CD4-positive, alpha-beta T cell treated with Interleukin-17A for 1 hour (primary cell): ENCODE data around the gene SLC49A3.

ENCODE experiments used
- DNase-seq: peaks from one replicate; pipeline ENCODE4 v3.0.0-alpha.2; 2020

Gene SLC49A3

GRCh38 chr4:664713-665231 is 24.2 kb downstream of the SLC49A3 start:
- no peak for DNase-seq

GRCh38 chr4:663438-664428 is 25.2 kb downstream of the SLC49A3 start:
- DNase-seq: peak; percentile 79

- no peak for DNase-seq
Measured at GRCh38 chr4:663046-663437, 25.9 kb downstream of the SLC49A3 start.

- DNase-seq: no peak
Measured at GRCh38 chr4:661881-662761, 26.8 kb downstream of the SLC49A3 start.

- DNase-seq: no peak
Measured at GRCh38 chr4:661231-661630, 27.7 kb downstream of the SLC49A3 start.

- no peak for DNase-seq
Measured at GRCh38 chr4:660401-660800, 28.6 kb downstream of the SLC49A3 start.

- no peak for DNase-seq
Measured at GRCh38 chr4:659851-660250, 29.1 kb downstream of the SLC49A3 start.

- no peak for DNase-seq
Measured at GRCh38 chr4:658681-659667, 30.0 kb downstream of the SLC49A3 start.

- no peak for DNase-seq
Measured at GRCh38 chr4:657834-658667, 30.9 kb downstream of the SLC49A3 start.

- no peak for DNase-seq
Measured at GRCh38 chr4:657338-657833, 31.6 kb downstream of the SLC49A3 start.

- DNase-seq: no peak
Measured at GRCh38 chr4:656436-657337, 32.3 kb downstream of the SLC49A3 start.

GRCh38 chr4:655464-656151 is 33.3 kb downstream of the SLC49A3 start:
- no peak for DNase-seq

- no peak for DNase-seq
Measured at GRCh38 chr4:654871-655463, 34.0 kb downstream of the SLC49A3 start.

GRCh38 chr4:654503-654845 is 34.5 kb downstream of the SLC49A3 start:
- DNase-seq: no peak

GRCh38 chr4:653831-654502 is 35.0 kb downstream of the SLC49A3 start:
- no peak for DNase-seq

GRCh38 chr4:653080-653821 is 35.7 kb downstream of the SLC49A3 start:
- DNase-seq: no peak

GRCh38 chr4:651884-652642 is 36.9 kb downstream of the SLC49A3 start:
- DNase-seq: no peak
